ENCODE measurements around the gene CEBPE.

Gene CEBPE

GRCh38 chr14:23074906-23075305 is 44.1 kb downstream of the CEBPE start:
- DNase-seq = no peak

DNA sequence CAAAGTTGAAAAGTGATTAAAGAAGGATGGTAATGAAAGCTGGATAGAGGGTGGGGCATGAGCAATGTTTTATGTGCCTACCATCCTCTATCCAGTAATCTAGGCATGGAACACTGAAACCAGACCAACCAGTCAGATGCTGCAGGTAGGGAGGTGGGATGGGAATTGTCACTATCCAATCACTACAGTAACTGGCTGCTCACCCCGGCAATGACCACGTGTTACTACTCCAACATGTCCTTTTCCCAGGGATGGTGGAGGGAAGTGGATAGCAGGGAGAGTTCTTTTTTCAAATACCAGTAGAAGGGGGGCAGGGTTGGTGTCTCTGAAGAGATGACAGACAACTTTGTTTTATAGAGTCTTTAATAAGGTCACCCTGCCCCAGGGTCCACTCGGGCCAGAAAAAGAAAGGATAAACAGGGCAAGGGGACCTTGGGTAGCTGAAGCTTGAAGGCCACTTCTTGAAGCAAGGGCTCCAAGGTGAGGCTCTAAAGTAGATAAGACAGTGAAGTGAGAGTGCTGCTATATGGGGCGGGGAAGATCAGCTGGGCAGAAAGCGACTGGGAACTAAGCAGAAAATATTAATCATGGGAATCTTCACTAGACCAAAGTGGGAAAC is 47.0 kb downstream of the CEBPE start:
- no peak for DNase-seq

GRCh38 chr14:23071244-23071920 is 47.7 kb downstream of the CEBPE start:
- peak; percentile 72 to 83 for DNase-seq

DNA sequence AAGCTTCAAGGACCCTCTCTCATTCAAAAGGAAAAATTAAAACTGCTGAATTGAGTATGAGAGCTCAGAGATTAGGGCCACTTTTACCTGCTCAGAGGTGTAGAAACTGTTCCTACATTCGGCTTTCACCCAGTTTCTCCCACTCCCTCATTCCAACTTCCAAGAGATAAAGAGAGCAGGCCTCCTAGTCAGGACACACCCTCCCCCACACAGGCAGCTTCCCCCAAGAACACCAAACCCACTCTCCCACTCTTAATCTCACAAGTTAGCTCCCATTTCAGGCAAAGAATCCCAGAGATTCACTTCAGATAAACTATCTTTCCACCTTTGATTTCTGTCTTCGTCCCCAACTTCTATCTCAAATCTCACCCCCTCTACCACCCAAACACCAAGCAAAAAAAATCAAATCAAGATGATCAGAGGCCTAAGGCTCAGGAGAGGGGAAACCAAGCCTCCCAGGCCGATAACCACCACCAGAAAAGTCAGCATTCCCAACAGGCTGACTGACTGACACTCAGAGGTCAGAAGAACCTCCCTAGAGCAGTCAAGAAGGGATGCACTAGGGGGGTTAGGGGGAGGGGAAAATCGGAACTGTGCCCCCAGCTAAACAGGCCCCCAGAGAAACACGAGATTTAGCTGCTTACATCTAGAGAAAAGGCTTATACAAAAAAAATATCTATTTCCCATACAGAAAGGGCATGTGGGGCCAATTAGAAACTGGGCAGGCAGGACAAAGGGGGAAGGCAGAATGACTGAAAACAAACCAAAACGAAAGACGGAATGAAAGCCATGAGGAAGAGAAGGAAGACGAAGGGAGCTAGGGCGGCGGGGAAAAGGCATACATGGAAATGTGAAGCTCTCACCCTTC is 48.6 kb downstream of the CEBPE start:
- no peak for DNase-seq

DNA sequence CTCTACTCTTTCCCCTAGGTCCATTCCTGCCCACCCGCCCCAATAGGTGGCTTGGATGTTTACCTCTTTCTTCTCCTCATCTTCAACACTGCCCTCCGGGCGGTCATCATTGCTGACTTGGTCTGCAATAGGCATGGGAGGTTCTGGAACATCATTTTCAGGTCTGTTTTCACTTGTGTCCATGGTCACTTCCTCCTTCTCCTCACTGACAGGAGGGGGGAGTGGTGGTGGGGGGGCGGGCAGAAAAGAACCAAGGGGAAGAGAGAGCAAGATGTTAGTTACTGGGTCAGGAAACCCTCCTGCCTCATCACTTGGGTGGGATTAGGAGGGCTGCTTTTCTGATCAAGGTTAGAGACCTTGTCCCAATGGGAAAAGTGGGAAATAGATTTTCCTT is 49.6 kb downstream of the CEBPE start:
- DNase-seq = no peak

- peak; percentile 78 to 87 for DNase-seq
Measured at GRCh38 chr14:23068789-23069412, 50.2 kb downstream of the CEBPE start.

- DNase-seq = no peak
Measured at GRCh38 chr14:23067847-23068788, 50.9 kb downstream of the CEBPE start.

All from CD4-positive, alpha-beta T cell treated with Interferon alpha-2 for 1 hour (primary cell).